Breast epithelium (tissue), 3 donors: ENCODE measurements around the gene EAF1.

Experiments used
- CTCF ChIP-seq, 3 donors: fragments of 450-650 bp; IDR thresholded peaks; one replicate each; pipeline ENCODE4 v1.5.1; 2016 to 2017; ENCODE audit warnings: antibody characterized with exemption in 3 of 3, mild to moderate bottlenecking in 3 of 3, moderate library complexity in 3 of 3
- POLR2A ChIP-seq: fragments of 450-650 bp; IDR thresholded peaks from one replicate; pipeline ENCODE4 v1.6.1; 2016; ENCODE audit warnings: antibody characterized with exemption, mild to moderate bottlenecking, moderate library complexity
- POLR2AphosphoS5 ChIP-seq, 3 donors: sonication (generic); formaldehyde crosslinking; IDR thresholded peaks; one replicate each; pipeline ENCODE4 v1.6.1; 2017; ENCODE audit warnings: antibody characterized with exemption in 3 of 3

- TF ChIP-seq POLR2A: no peak
- TF ChIP-seq CTCF (IDR thresholded peaks at IDR 0.05): no peak
- TF ChIP-seq POLR2AphosphoS5 (IDR thresholded peaks at IDR 0.05): no peak
Measured at GRCh38 chr3:15465876-15466585, 38.6 kb downstream of the EAF1 start.
